ENCODE data around the gene KRT25. TPM values are rescaled to one million over a fixed set of nuclear protein-coding genes. Genes with fewer than 3 reads are reported as not detected.

KRT25 gene
- polyA plus RNA-seq (2012; ENCODE audit: insufficient read depth, insufficient read length, low read depth), result not detected

- H3K9me3 ChIP-seq, result no peaks in the 10 kb centered on the region
- TF ChIP-seq CTCF (IDR thresholded peaks at IDR 0.05; ENCODE audit: low read depth, low read length), result no peak
- H3K4me1 ChIP-seq, result no peaks in the 10 kb centered on the region
- H3K4me3 ChIP-seq (ENCODE audit: low read depth, low read length), result no peak within 1 kb of the TSS
- no peak for DNase-seq
- H3K27me3 ChIP-seq, result peaks cover 30% of the 10 kb centered on the region
- H3K36me3 ChIP-seq, result no peaks in the 10 kb centered on the region
These were observed at the start of gene KRT25 for GRCh38 chr17:40755231-40755630. Gene KRT25 (minus strand): TSS chr17:40755331. CDS start chr17:40755271, 60 bp downstream.

GRCh38 chr17:40803617-40804082, 48.5 kb upstream of the KRT25 start:
- TF ChIP-seq CTCF (IDR thresholded peaks at IDR 0.05; ENCODE audit: low read depth, low read length), result peak; percentile 93
- peak; percentile 84 for DNase-seq
- Histone ChIP-seq H3K4me1 (no peaks in the 10 kb centered on the region), H3K36me3 (no peaks in the 10 kb centered on the region), H3K4me3 (ENCODE audit: low read depth, low read length) (no peak overlapping the region), H3K27me3 (peaks cover 82% of the 10 kb centered on the region), H3K9me3 (no peaks in the 10 kb centered on the region)

GRCh38 chr17:40801157-40801556, 46.0 kb upstream of the KRT25 start:
- peaks cover 84% of the 10 kb centered on the region for H3K27me3 ChIP-seq
- no peaks in the 10 kb centered on the region for H3K4me1 ChIP-seq
- no peak for TF ChIP-seq CTCF (IDR thresholded peaks at IDR 0.05; ENCODE audit: low read depth, low read length)
- no peak for DNase-seq
- no peak overlapping the region for H3K4me3 ChIP-seq (ENCODE audit: low read depth, low read length)
- H3K36me3 ChIP-seq, result no peaks in the 10 kb centered on the region
- no peaks in the 10 kb centered on the region for H3K9me3 ChIP-seq

- Histone ChIP-seq H3K27me3 (peaks cover 84% of the 10 kb centered on the region), H3K4me3 (ENCODE audit: low read depth, low read length) (no peak overlapping the region), H3K36me3 (no peaks in the 10 kb centered on the region), H3K9me3 (no peaks in the 10 kb centered on the region), H3K4me1 (no peaks in the 10 kb centered on the region)
- DNase-seq, result no peak
- no peak for TF ChIP-seq CTCF (IDR thresholded peaks at IDR 0.05; ENCODE audit: low read depth, low read length)
These were observed 45.2 kb upstream of the KRT25 start for GRCh38 chr17:40800381-40800780.

GRCh38 chr17:40799859-40800258, 44.7 kb upstream of the KRT25 start, which contains the start of gene KRT28:
Gene KRT28 (minus strand): TSS chr17:40799959. CDS start chr17:40799893, 66 bp downstream.
- H3K27me3 ChIP-seq, result peaks cover 84% of the 10 kb centered on the region
- no peaks in the 10 kb centered on the region for H3K4me1 ChIP-seq
- no peak for DNase-seq
- H3K36me3 ChIP-seq, result no peaks in the 10 kb centered on the region
- H3K9me3 ChIP-seq, result no peaks in the 10 kb centered on the region
- TF ChIP-seq CTCF (IDR thresholded peaks at IDR 0.05; ENCODE audit: low read depth, low read length), result no peak
- no peak within 1 kb of the TSS for H3K4me3 ChIP-seq (ENCODE audit: low read depth, low read length)

- TF ChIP-seq CTCF (IDR thresholded peaks at IDR 0.05; ENCODE audit: low read depth, low read length), result no peak
- H3K27me3 ChIP-seq, result peaks cover 91% of the 10 kb centered on the region
These were observed 41.7 kb upstream of the KRT25 start for GRCh38 chr17:40796846-40797245.

More at GRCh38 chr17:40796846-40797245, 41.7 kb upstream of the KRT25 start:
- Histone ChIP-seq H3K4me3 (ENCODE audit: low read depth, low read length) (no peak overlapping the region), H3K4me1 (no peaks in the 10 kb centered on the region), H3K36me3 (no peaks in the 10 kb centered on the region), H3K9me3 (no peaks in the 10 kb centered on the region)
- DNase-seq, result no peak

Measured in BE2C (cell line).